H7 (cell line): ENCODE results near the gene LPO. TPM values are rescaled to one million over a fixed set of nuclear protein-coding genes. Genes with fewer than 3 reads are reported as not detected.
A peak's percentile ranks its signal among the peaks of the same experiment; 100 is the strongest.

Experiments
- DNase-seq: peaks from one replicate; pipeline ENCODE4 v3.0.0; 2012
- H3K27me3 ChIP-seq: 2 replicates; pipeline ENCODE4 v1.6.0; 2011; ENCODE audit warnings: mild to moderate bottlenecking, low read length; ENCODE audit not compliant: control insufficient read depth, insufficient read depth
- H3K36me3 ChIP-seq: replicated peaks from 2 replicates; pipeline ENCODE4 v1.5.1; 2011; ENCODE audit warnings: low read length; ENCODE audit not compliant: control insufficient read depth, insufficient read depth
- H3K4me3 ChIP-seq: 2 replicates; pipeline ENCODE4 v1.5.1; 2011; ENCODE audit warnings: low read depth, mild to moderate bottlenecking, control low read depth, low read length, moderate library complexity; ENCODE audit not compliant: insufficient read depth
- total RNA-seq: library from RNA; depleted of rRNA; stranded (reverse); fragments of >200 nt; shearing (Covaris generic); gene quantifications from 2 replicates; pipeline ENCODE4 v1.2.3, GENCODE V29; 2014

Gene LPO
- total RNA-seq, 1 experiment from 2014 or later = not detected

DNA sequence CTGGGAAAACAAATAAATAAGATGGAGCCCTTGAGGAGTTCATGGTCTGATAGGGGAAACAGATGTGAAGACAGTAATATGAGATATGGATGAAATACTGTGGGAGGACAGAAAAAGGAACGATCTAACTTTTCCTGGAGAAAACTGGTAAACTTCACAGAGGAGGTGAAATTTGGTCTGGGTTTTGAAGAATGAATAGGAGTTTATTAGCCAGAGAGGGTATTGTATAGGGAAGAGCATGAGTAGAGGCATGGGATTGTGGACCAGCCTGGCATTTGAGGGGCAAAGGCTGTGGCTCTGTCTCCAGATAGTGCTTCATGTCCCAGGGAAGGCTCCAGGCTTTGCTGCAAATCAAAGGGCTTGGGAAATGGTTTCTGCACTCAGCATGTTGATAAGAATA is 1.6 kb downstream of the LPO start:
- Histone ChIP-seq H3K27me3 (peaks cover 12% of the 10 kb centered on the region), H3K4me3 (no peak overlapping the region), H3K36me3 (no peaks in the 10 kb centered on the region)
- DNase-seq = no peak

- DNase-seq = peak; percentile 73
- Histone ChIP-seq H3K27me3 (peaks cover 17% of the 10 kb centered on the region), H3K36me3 (no peaks in the 10 kb centered on the region), H3K4me3 (no peak overlapping the region)
These were observed 3.9 kb downstream of the LPO start for GRCh38 chr17:58242171-58242784.

DNA sequence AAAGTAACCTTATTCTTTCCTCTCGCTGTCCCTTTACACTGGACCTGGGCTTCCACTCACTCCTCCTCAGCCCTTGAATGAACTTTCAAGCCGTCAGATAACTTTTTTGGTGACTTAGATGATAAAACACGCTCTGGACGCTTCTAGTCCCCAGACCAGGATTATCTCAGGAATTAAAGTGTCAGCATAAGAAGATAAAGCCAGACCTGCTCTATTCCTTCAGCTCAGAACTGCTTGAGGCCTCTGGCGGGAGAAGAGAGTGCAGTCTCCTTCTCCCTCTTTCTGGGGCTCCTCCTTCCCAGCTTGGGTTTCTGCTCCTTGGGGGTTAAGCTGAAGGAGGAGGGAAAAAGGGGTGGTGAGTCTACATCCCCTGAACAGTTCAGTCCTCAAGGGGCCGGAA is 6.6 kb downstream of the LPO start:
- no peak for DNase-seq
- no peak overlapping the region for H3K4me3 ChIP-seq
- no peaks in the 10 kb centered on the region for H3K36me3 ChIP-seq
- H3K27me3 ChIP-seq = peaks cover 40% of the 10 kb centered on the region

- no peaks in the 10 kb centered on the region for H3K36me3 ChIP-seq
- H3K27me3 ChIP-seq = peaks cover 46% of the 10 kb centered on the region
- DNase-seq = no peak
- H3K4me3 ChIP-seq = no peak overlapping the region
These were observed 7.2 kb downstream of the LPO start for GRCh38 chr17:58245428-58246103.

DNA sequence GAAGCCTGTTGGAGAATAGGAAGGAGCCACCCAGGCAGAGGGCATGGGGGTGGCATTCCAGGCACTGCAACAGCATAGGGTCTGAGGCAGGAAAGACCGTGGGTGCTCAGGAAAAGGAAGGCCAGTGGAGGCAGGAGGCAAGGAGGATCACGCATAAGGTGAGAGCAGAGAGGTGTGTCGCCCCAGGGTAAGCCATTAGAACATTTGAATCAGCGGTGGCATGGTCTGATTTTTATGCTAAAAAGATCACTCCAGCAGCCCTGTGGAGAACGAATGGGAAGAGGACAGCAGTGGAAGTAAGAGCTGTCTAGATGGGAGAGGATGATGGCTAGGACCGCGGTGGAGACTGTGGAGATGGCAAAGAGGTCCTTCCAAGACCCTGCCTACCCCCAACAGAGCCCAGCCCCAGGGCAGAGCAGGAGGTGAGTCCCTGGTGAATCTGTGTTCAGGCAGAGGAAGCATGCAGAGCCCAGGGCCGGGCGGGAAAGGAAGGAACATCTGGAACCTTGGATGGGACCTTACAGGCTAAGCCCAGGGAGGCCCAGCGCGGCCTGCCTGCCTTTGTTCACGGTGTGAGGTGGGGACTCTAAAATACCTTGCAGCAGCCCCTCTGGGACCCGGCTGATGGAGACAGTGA is 7.8 kb downstream of the LPO start:
- Histone ChIP-seq H3K27me3 (peaks cover 52% of the 10 kb centered on the region), H3K36me3 (no peaks in the 10 kb centered on the region), H3K4me3 (no peak overlapping the region)
- DNase-seq = no peak

DNA sequence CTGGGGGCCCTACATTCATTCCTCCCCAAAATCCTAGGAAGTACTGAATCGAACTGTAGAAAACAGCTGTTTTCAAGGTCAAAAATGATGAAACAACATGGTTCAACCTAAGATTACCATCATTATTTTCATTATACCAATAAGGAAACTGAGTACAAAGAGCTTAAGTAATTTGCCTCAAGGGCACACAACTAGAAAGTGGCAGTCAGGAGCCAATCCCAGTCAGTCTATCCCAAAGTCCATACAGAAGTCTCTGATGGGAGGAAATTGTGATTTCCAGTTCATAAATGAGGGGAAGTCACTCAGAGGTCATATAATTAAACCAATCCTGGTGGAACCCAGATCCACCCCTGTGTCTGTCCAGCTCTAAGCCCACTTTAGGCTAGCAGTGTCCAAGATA is 8.4 kb downstream of the LPO start:
- no peak overlapping the region for H3K4me3 ChIP-seq
- no peaks in the 10 kb centered on the region for H3K36me3 ChIP-seq
- DNase-seq = no peak
- H3K27me3 ChIP-seq = peaks cover 58% of the 10 kb centered on the region

DNA sequence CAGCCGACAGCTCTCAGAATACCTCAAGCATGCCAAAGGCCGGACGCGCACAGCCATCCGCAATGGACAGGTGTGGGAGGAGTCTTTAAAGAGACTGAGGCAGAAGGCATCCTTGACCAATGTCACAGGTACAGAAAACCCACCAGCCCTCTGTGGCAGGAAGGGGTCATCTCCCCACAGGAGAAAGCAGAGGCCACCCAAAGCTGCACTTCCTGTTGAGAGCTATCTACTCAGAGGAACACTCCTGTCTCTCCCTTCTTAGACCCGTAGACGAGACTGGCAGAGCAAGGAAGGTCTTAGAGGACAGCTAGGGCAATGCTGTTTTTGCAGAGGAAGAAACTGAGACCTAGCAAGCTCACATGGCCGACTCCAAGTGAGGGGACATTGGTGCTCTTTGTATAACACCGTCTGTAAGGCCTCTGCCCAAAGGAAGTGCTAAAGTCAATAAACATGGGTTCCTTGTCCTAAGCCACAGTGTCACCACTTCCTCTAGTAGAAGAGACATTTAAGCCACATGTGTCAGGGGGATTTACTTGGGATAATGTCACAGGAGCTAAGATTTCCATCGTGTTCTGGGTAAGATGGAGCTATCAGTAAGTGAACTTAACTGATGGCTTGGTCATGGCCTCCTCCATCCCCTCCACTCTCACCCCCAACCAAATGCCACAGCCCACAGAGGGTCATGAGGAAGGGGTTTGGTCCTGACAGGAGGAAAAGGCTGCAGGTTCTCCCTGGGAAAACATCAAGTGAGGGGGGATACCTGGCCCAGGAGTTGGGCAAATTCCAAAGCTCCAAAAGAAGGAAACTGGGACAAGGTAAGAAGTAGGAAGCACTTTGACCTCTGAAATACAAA is 9.4 kb downstream of the LPO start:
- no peak for DNase-seq
- H3K27me3 ChIP-seq = peaks cover 61% of the 10 kb centered on the region
- no peak overlapping the region for H3K4me3 ChIP-seq
- no peaks in the 10 kb centered on the region for H3K36me3 ChIP-seq

DNA sequence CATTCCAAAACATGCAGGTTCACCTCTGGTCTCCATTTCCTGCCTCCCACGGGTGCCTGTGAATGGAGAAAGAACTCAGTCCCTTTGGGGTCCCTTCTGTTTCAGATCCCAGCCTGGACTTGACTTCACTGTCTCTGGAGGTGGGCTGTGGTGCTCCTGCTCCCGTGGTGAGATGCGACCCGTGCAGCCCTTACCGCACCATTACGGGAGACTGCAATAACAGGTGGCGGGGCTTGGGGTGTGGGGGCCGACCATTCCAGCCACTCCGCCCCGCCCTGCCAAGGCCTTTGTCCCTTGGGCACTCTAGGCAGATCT is 10.5 kb downstream of the LPO start:
- DNase-seq = no peak
- Histone ChIP-seq H3K36me3 (no peaks in the 10 kb centered on the region), H3K27me3 (peaks cover 61% of the 10 kb centered on the region), H3K4me3 (peak overlapping the region; percentile 30; the same call in 1 of the 2 replicates)

- Histone ChIP-seq H3K27me3 (peaks cover 59% of the 10 kb centered on the region), H3K36me3 (no peaks in the 10 kb centered on the region), H3K4me3 (peak overlapping the region; percentile 30)
- peak; percentile 97 for DNase-seq
These were observed 11.1 kb downstream of the LPO start for GRCh38 chr17:58249270-58250133.

- Histone ChIP-seq H3K4me3 (no peak overlapping the region), H3K36me3 (no peaks in the 10 kb centered on the region), H3K27me3 (peaks cover 58% of the 10 kb centered on the region)
- DNase-seq = no peak
These were observed 12.1 kb downstream of the LPO start for GRCh38 chr17:58250344-58251011.

GRCh38 chr17:58252141-58252540 is 13.8 kb downstream of the LPO start:
- H3K36me3 ChIP-seq = no peaks in the 10 kb centered on the region
- peaks cover 55% of the 10 kb centered on the region for H3K27me3 ChIP-seq
- peak; percentile 26 for DNase-seq

DNA sequence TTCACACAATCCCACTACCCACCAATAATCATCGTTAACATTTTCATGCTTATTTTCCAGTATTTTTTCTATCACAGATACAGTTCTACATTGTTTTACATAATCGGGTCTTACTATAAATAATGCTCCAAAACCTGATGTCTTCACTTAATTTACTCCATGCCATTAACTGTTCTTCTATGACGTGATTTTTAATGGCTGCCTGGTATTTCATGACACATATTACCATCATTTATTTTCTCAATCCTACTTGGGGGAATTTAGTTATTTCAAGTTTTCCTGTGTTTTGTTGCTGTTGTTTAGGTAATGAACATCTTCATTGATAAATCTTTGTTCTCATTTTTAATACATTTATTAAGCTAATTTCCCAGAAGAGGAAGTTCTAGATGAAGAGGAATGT is 14.7 kb downstream of the LPO start:
- Histone ChIP-seq H3K36me3 (no peaks in the 10 kb centered on the region), H3K27me3 (peaks cover 48% of the 10 kb centered on the region)

More at GRCh38 chr17:58252141-58252540, 13.8 kb downstream of the LPO start:
- H3K4me3 ChIP-seq = no peak overlapping the region

DNA sequence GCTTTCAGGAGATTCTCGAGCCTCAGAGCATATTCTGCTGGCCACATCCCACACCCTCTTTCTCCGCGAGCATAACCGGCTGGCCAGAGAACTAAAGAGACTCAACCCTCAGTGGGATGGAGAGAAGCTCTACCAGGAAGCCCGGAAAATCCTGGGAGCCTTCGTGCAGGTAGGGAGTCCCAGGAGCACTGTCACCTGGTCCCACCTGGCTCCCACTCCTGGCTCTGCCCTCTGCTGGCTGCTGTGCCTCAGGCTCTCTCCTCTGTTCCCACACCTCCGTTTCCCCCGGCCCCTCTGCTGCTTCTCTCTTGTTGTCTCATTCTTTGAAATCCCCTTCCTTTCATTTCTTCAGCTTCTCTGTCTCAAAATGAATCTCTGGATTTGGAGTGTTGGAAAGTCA is 16.4 kb downstream of the LPO start:
- H3K36me3 ChIP-seq = no peaks in the 10 kb centered on the region
- no peak overlapping the region; the same call in 1 of the 2 replicates for H3K4me3 ChIP-seq
- peaks cover 30% of the 10 kb centered on the region for H3K27me3 ChIP-seq
- peak; percentile 88 for DNase-seq

More for the DNA sequence above, 14.7 kb downstream of the LPO start:
- no peak for DNase-seq
- H3K4me3 ChIP-seq = no peak overlapping the region
